Aorta (tissue), 5 donors: Measurements from ENCODE around the gene COBL. TPM values are rescaled to one million over a fixed set of nuclear protein-coding genes. Genes with fewer than 3 reads are reported as not detected.

Experiments used
- ATAC-seq: fragments of 200-7000 bp; cut with Tn5 transposase; one replicate; pipeline ENCODE4 v1.9.1; 2022; ENCODE audit warnings: moderate library complexity; ENCODE audit not compliant: low FRiP score
- DNase-seq, 2 donors: peaks; one replicate each; pipeline ENCODE4 v3.0.0-alpha.2; 2020
- H3K27ac ChIP-seq, 2 donors: one replicate each; pipeline ENCODE4 v1.5.1; 2013; ENCODE audit warnings: low read length in 2 of 2, mild to moderate bottlenecking in 2 of 2, moderate library complexity in 2 of 2, control low read depth in 1 of 2, inconsistent platforms in 1 of 2, low read depth in 1 of 2
- H3K27me3 ChIP-seq, 2 donors: one replicate each; pipeline ENCODE4 v1.6.1; 2013; ENCODE audit warnings: control low read depth in 1 of 2, low read length in 1 of 2, mild to moderate bottlenecking in 1 of 2, moderate library complexity in 1 of 2; ENCODE audit not compliant: insufficient read depth in 2 of 2, control insufficient read depth in 1 of 2
- H3K36me3 ChIP-seq, 2 donors: one replicate each; pipeline ENCODE4 v1.6.1; 2013; ENCODE audit warnings: control low read depth in 1 of 2, low read length in 1 of 2, mild to moderate bottlenecking in 1 of 2; ENCODE audit not compliant: insufficient read depth in 2 of 2, control insufficient read depth in 1 of 2
- H3K4me1 ChIP-seq, 2 donors: one replicate each; pipeline ENCODE4 v1.6.1; 2013; ENCODE audit warnings: low read length in 2 of 2, control low read depth in 1 of 2, mild to moderate bottlenecking in 1 of 2, moderate library complexity in 1 of 2; ENCODE audit not compliant: insufficient read depth in 2 of 2, control insufficient read depth in 1 of 2
- H3K4me3 ChIP-seq, 2 donors: one replicate each; pipeline ENCODE4 v1.5.1; 2013; ENCODE audit warnings: low read length in 2 of 2, control low read depth in 1 of 2, mild to moderate bottlenecking in 1 of 2
- H3K9me3 ChIP-seq: one replicate; pipeline ENCODE4 v1.6.1; 2013; ENCODE audit warnings: mild to moderate bottlenecking, low read length; ENCODE audit not compliant: control insufficient read depth
- WGBS, 2 donors: extraction: QIAGEN DNeasy Blood & Tissue Kit; methylation state at CpG; one replicate each; pipeline ENCODE4 v1.1.7; 2013; 5-methylcytosine and 5-hydroxymethylcytosine counted together
- intact Hi-C, 2 donors: fragments of 100-400 bp; cut with DNase I; formaldehyde crosslinking; loops; one replicate each; pipeline versions ENCODE4 v1.14.2 to v1.15.0; 2022
- polyA plus RNA-seq, 2 donors: library from polyadenylated mRNA; stranded (reverse); fragments of 200-250 nt; gene quantifications; one replicate each; pipeline ENCODE4 v1.2.3, GENCODE V29; 2013
- total RNA-seq, 2 donors: library from RNA; stranded (reverse); fragmentation: NEBNext Ultra II Directional; extraction: Animal tissue kit (Norgen Biotek cat#: 25700); gene quantifications; one replicate each; pipeline ENCODE4 v1.2.1, GENCODE V29; 2021
- donor health status: healthy with polysubstance abuse.
- donor health status: Bipolar disorder and iron deficiency.
- donor health status: DM: no; HTN: no; CAD: no.
- donor health status: DM: no; HTN: no; CAD: no.
- donor health status: DM: yes; HTN: yes; CAD: no.

The COBL gene
- total and polyA plus RNA-seq, 4 donors: 0.31 to 5.3 (median 1.1) TPM

- 69 to 80% methylated on average over 8 of the region's 8 CpGs for WGBS, 2 donors
- Histone ChIP-seq H3K4me1 (no peaks in the 10 kb centered on the region), H3K4me3 (no peak overlapping the region), H3K9me3 (no peaks in the 10 kb centered on the region), H3K27me3 (no peaks in the 10 kb centered on the region), H3K36me3 (no peaks in the 10 kb centered on the region), H3K27ac (no peak overlapping the region)
- intact Hi-C loops: no loop called here
- DNase-seq: no peak
- no peak for ATAC-seq
Observed at GRCh38 chr7:51226063-51226755, 90.4 kb downstream of the COBL start.

- Histone ChIP-seq H3K27me3 (no peaks in the 10 kb centered on the region), H3K9me3 (no peaks in the 10 kb centered on the region), H3K27ac (no peak overlapping the region), H3K4me1 (no peaks in the 10 kb centered on the region), H3K4me3 (no peak overlapping the region), H3K36me3 (no peaks in the 10 kb centered on the region)
- intact Hi-C loops: no loop called here
- WGBS, 2 donors: 67 to 70% methylated on average over 17 of the region's 17 CpGs
- ATAC-seq (no peak), DNase-seq (no peak)
Observed at GRCh38 chr7:51224811-51225595, 91.6 kb downstream of the COBL start.

- WGBS, 2 donors: 72 to 85% methylated on average over 2 of the region's 2 CpGs
- intact Hi-C loops: no loop called here
Observed at GRCh38 chr7:51223505-51223904, 93.1 kb downstream of the COBL start.

GRCh38 chr7:51222916-51223315 is 93.7 kb downstream of the COBL start:
- H3K27me3 ChIP-seq: no peaks in the 10 kb centered on the region
- no peaks in the 10 kb centered on the region for H3K9me3 ChIP-seq
- H3K4me3 ChIP-seq: no peak overlapping the region
- no peak overlapping the region for H3K27ac ChIP-seq
- intact Hi-C loops: no loop called here
- DNase-seq: no peak
- WGBS, 2 donors: 85 to 87% methylated on average over 10 of the region's 10 CpGs
- H3K4me1 ChIP-seq: no peaks in the 10 kb centered on the region
- no peaks in the 10 kb centered on the region for H3K36me3 ChIP-seq
- no peak for ATAC-seq

More at GRCh38 chr7:51223505-51223904, 93.1 kb downstream of the COBL start:
- no peak overlapping the region for H3K4me3 ChIP-seq
- H3K36me3 ChIP-seq: no peaks in the 10 kb centered on the region
- H3K9me3 ChIP-seq: no peaks in the 10 kb centered on the region
- no peak overlapping the region for H3K27ac ChIP-seq
- H3K27me3 ChIP-seq: no peaks in the 10 kb centered on the region
- DNase-seq (no peak), ATAC-seq (no peak)
- H3K4me1 ChIP-seq: no peaks in the 10 kb centered on the region

- WGBS, 2 donors: 83 to 88% methylated on average over 11 of the region's 11 CpGs
- no peaks in the 10 kb centered on the region for H3K27me3 ChIP-seq
- H3K9me3 ChIP-seq: no peaks in the 10 kb centered on the region
- H3K27ac ChIP-seq: no peak overlapping the region
- H3K4me1 ChIP-seq: no peaks in the 10 kb centered on the region
- DNase-seq (no peak), ATAC-seq (no peak)
- no peak overlapping the region for H3K4me3 ChIP-seq
- no peaks in the 10 kb centered on the region for H3K36me3 ChIP-seq
- intact Hi-C loops: no loop called here
Observed at GRCh38 chr7:51220226-51220625, 96.4 kb downstream of the COBL start.

- intact Hi-C loops: no loop called here
- Histone ChIP-seq H3K27me3 (no peaks in the 10 kb centered on the region), H3K36me3 (no peaks in the 10 kb centered on the region), H3K9me3 (no peaks in the 10 kb centered on the region), H3K4me1 (no peaks in the 10 kb centered on the region), H3K27ac (no peak overlapping the region), H3K4me3 (no peak overlapping the region)
- WGBS, 2 donors: 65 to 70% methylated on average over 18 of the region's 18 CpGs
- ATAC-seq: no peak
- no peak for DNase-seq
Observed at GRCh38 chr7:51219261-51219988, 97.2 kb downstream of the COBL start.

GRCh38 chr7:51217804-51218203 is 98.8 kb downstream of the COBL start:
- no peak for DNase-seq
- intact Hi-C loops: no loop called here
- no peak overlapping the region for H3K27ac ChIP-seq
- WGBS, 2 donors: 88 to 95% methylated on average over 6 of the region's 6 CpGs
- no peak for ATAC-seq
- H3K36me3 ChIP-seq: no peaks in the 10 kb centered on the region
- no peaks in the 10 kb centered on the region for H3K4me1 ChIP-seq
- no peaks in the 10 kb centered on the region for H3K27me3 ChIP-seq
- H3K4me3 ChIP-seq: no peak overlapping the region
- H3K9me3 ChIP-seq: no peaks in the 10 kb centered on the region

GRCh38 chr7:51214098-51214497 is 102.5 kb downstream of the COBL start:
- WGBS, 2 donors: 96 to 97% methylated on average over 7 of the region's 7 CpGs
- no peak overlapping the region for H3K27ac ChIP-seq
- intact Hi-C loops: no loop called here
- no peaks in the 10 kb centered on the region for H3K36me3 ChIP-seq
- H3K9me3 ChIP-seq: no peaks in the 10 kb centered on the region
- DNase-seq (no peak), ATAC-seq (no peak)
- no peaks in the 10 kb centered on the region for H3K4me1 ChIP-seq
- no peaks in the 10 kb centered on the region for H3K27me3 ChIP-seq
- no peak overlapping the region for H3K4me3 ChIP-seq
